ENCODE measurements around the gene BMP7.

DNA sequence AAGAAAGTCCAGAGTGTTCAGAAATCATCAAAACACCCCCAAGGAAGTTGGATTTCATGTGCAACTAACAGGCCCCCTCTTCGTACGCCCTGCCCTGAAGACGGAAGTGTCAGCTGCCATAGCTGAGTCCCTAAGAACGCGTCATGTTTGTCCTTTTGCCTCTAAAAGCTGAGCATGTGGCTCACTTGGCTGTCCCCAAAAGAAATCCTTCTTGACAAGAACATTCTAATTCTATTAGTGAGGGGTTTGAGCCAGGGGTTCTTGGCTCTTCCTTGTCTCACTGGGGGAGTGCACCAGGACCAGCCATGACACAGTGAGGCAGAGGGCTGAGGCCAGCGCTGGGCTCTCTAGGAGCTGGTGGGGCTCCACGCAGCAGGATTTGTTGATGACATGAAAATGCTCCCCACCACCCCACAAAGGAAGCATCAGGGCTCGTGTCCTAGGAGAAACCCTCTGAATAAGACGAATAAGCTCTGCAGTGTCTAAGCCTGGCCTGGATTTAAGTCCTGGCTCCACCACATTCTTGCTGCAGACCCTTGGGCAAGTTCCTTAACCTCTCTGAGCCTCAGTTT is 43.2 kb upstream of the BMP7 start:
- no peak for TF ChIP-seq POLR2A (IDR thresholded peaks at IDR 0.05; ENCODE audit: control extremely low read depth in 1 of 2, low read depth in 2 of 2, low read length in 2 of 2)
- TF ChIP-seq, protein P1, sequence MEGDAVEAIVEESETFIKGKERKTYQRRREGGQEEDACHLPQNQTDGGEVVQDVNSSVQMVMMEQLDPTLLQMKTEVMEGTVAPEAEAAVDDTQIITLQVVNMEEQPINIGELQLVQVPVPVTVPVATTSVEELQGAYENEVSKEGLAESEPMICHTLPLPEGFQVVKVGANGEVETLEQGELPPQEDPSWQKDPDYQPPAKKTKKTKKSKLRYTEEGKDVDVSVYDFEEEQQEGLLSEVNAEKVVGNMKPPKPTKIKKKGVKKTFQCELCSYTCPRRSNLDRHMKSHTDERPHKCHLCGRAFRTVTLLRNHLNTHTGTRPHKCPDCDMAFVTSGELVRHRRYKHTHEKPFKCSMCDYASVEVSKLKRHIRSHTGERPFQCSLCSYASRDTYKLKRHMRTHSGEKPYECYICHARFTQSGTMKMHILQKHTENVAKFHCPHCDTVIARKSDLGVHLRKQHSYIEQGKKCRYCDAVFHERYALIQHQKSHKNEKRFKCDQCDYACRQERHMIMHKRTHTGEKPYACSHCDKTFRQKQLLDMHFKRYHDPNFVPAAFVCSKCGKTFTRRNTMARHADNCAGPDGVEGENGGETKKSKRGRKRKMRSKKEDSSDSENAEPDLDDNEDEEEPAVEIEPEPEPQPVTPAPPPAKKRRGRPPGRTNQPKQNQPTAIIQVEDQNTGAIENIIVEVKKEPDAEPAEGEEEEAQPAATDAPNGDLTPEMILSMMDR (IDR thresholded peaks at IDR 0.05; ENCODE audit: control extremely low read depth in 1 of 3, insufficient read depth in 1 of 3, low read depth in 1 of 3, low read length in 3 of 3): no peak
- no peak for TF ChIP-seq JUN (IDR thresholded peaks at IDR 0.05; ENCODE audit: low read depth, low read length)
- no peak for TF ChIP-seq EZH2 (IDR thresholded peaks at IDR 0.05; ENCODE audit: low read depth, low read length, severe bottlenecking)
- no peak for TF ChIP-seq JUND (IDR thresholded peaks at IDR 0.05; ENCODE audit: low read length)
- TF ChIP-seq EP300 (IDR thresholded peaks at IDR 0.05; ENCODE audit: borderline replicate concordance in 1 of 2, low read depth in 2 of 2, low read length in 2 of 2): no peak
- TF ChIP-seq GTF2F1 (IDR thresholded peaks at IDR 0.05; ENCODE audit: borderline replicate concordance, low read depth, low read length): no peak
- no peak for TF ChIP-seq SRF (IDR thresholded peaks at IDR 0.05; ENCODE audit: low read depth, low read length)
- TF ChIP-seq GABPA (IDR thresholded peaks at IDR 0.05; ENCODE audit: borderline replicate concordance, insufficient read depth, low read length): no peak
- no peak for TF ChIP-seq POLR2AphosphoS5 (IDR thresholded peaks at IDR 0.05; ENCODE audit: low read depth, low read length)
- TF ChIP-seq MAFK (IDR thresholded peaks at IDR 0.05; ENCODE audit: low read depth, low read length): no peak

Measured in H1 (cell line).